Spleen (tissue), 7 donors: ENCODE measurements around the gene IQGAP2.

ENCODE experiments used
- CTCF ChIP-seq, 11 experiments: fragments of 200-600 bp in 7 of 11; fragments of 450-650 bp in 4 of 11; sonication (generic) in 4 of 11; IDR thresholded peaks in 8 of 11; conservative IDR thresholded peaks in 3 of 11; 1 replicate in 7 of 11; 2 replicates in 4 of 11; pipeline versions ENCODE4 v1.4.0 to v1.8.0; 2016 to 2021; ENCODE audit warnings: antibody characterized with exemption in 11 of 11, inconsistent platforms in 4 of 11, mild to moderate bottlenecking in 1 of 11
- POLR2AphosphoS5 ChIP-seq, 3 donors: sonication (generic); formaldehyde crosslinking; IDR thresholded peaks; one replicate each; pipeline ENCODE4 v1.5.1; 2017; ENCODE audit warnings: antibody characterized with exemption in 3 of 3
- donor health status: DM: no; HTN: no; CAD: no; lungs with moderate emphysema.
- donor health status: DM: no; HTN: no; CAD: no.
- donor health status: DM: no; HTN: no; CAD: no.

GRCh38 chr5:76400466-76400865 lies 2.6 kb upstream of the IQGAP2 start:
- TF ChIP-seq CTCF (IDR thresholded peaks at IDR 0.05 in 8 of 11, conservative IDR thresholded peaks at IDR 0.05 in 3 of 11): no peak
- TF ChIP-seq POLR2AphosphoS5 (IDR thresholded peaks at IDR 0.05): no peak
